Measurements from ENCODE around the gene ZNF512B. TPM values are rescaled to one million over a fixed set of nuclear protein-coding genes. Genes with fewer than 3 reads are reported as not detected.

ZNF512B gene
- total RNA-seq, 2 experiments from 2014 or later = 7.2 to 14.3 TPM

DNA sequence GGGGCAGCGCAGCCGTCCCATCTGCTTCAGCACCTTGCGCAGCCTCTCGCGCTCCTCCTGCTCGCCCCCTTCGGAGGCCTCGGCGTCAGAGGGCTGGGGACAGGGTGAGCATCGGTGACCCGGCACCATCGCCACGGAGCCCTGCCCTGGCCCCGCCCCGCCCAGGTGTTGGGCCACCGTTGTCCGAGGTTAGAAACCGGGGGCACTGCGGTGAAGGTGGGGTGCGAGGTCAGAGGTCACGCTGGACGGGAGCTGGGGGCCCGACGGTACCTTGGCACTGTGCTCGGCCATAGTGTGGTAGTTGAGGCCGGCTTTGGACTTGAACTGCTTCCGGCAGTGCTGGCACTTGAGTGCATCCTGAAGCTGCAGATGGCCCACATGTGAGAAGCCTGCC, 6.4 kb downstream of the ZNF512B start:
- Histone ChIP-seq H3K9me3 (ENCODE audit: low read length) (no peaks in the 10 kb centered on the region), H3K4me1 (ENCODE audit: insufficient read depth, low read length, poor library complexity, severe bottlenecking) (peaks cover 3% of the 10 kb centered on the region), H2AFZ (ENCODE audit: low read length) (no peak overlapping the region), H3K4me2 (ENCODE audit: low read length) (no peak overlapping the region), H3K9me2 (ENCODE audit: insufficient read depth, low read length) (no peaks in the 10 kb centered on the region), H3K4me3 (ENCODE audit: low read depth, low read length, poor library complexity, severe bottlenecking) (no peak overlapping the region), H3K27ac (ENCODE audit: low read depth, low read length, poor library complexity, severe bottlenecking) (no peak overlapping the region), H3K79me2 (ENCODE audit: insufficient read depth, low read depth, low read length) (no peaks in the 10 kb centered on the region), H4K20me1 (ENCODE audit: insufficient read depth, low read length) (no peaks in the 10 kb centered on the region), H3K36me3 (ENCODE audit: insufficient read depth, low read length) (no peaks in the 10 kb centered on the region)
- ChIA-PET CTCF (ENCODE audit: unreplicated experiment) (no interaction called here), POLR2A (no interaction called here)
- no TSS peak for BruUV-seq (replicated peaks)
- TF ChIP-seq EZH2phosphoT487 (IDR thresholded peaks at IDR 0.05; ENCODE audit: borderline replicate concordance, low read depth, low read length) = no peak
- TF ChIP-seq, protein P1, sequence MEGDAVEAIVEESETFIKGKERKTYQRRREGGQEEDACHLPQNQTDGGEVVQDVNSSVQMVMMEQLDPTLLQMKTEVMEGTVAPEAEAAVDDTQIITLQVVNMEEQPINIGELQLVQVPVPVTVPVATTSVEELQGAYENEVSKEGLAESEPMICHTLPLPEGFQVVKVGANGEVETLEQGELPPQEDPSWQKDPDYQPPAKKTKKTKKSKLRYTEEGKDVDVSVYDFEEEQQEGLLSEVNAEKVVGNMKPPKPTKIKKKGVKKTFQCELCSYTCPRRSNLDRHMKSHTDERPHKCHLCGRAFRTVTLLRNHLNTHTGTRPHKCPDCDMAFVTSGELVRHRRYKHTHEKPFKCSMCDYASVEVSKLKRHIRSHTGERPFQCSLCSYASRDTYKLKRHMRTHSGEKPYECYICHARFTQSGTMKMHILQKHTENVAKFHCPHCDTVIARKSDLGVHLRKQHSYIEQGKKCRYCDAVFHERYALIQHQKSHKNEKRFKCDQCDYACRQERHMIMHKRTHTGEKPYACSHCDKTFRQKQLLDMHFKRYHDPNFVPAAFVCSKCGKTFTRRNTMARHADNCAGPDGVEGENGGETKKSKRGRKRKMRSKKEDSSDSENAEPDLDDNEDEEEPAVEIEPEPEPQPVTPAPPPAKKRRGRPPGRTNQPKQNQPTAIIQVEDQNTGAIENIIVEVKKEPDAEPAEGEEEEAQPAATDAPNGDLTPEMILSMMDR (conservative IDR thresholded peaks at IDR 0.05; ENCODE audit: low read length) = no peak
- DNase-seq (ENCODE audit: low spot score) = no peak
- intact Hi-C loops (cut with micrococcal nuclease; ENCODE audit: unreplicated experiment) = no loop called here

DNA sequence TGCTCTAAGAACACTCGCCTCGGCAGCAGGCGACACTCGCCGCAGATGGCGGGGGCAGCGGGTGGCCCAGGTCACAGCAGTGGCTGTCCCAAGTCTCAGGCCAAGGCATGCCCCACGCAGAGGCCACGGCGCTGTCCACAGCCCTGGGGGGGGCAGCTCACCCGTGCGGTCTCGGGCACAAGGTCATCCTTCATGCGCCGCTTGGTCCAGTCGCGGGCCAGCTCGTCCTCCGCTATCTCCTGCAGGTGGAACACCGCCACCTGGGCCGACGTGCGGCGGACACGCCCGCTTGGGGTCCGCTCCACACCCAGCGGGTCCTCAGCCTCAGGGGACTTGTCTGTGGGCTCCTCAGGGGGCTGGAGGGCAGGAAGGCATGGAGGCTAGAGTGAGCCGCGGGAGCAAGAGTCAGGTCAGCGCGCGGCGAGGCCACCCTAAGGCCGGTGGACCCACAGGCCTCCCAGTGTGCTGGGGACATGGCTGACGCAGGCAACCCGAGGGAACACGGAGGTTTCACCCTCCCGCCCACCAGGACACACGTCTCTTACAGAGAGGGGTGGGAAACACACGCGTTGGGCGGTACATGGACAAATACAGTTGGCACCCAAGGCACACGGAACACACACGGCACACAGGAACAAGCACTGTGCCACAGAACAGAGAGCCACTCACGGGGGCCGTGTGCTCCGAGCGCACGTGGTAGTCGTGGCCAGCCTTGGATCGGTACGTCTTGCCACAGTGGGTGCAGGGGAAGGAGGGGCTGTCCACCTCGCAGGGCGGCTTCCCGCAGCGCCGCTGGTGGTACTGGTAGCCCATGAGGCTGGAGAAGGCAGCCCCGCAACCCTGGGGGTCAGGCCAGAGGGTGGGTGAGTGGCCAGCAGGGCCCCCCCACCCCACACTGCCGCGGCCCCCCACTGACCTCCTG, 7.0 kb downstream of the ZNF512B start:
- Histone ChIP-seq H3K27ac (ENCODE audit: low read depth, low read length, poor library complexity, severe bottlenecking) (no peak overlapping the region), H2AFZ (ENCODE audit: low read length) (no peak overlapping the region), H3K36me3 (ENCODE audit: insufficient read depth, low read length) (no peaks in the 10 kb centered on the region), H3K9me3 (ENCODE audit: low read length) (no peaks in the 10 kb centered on the region), H3K4me3 (ENCODE audit: low read depth, low read length, poor library complexity, severe bottlenecking) (no peak overlapping the region), H4K20me1 (ENCODE audit: insufficient read depth, low read length) (no peaks in the 10 kb centered on the region), H3K79me2 (ENCODE audit: insufficient read depth, low read depth, low read length) (no peaks in the 10 kb centered on the region), H3K4me2 (ENCODE audit: low read length) (no peak overlapping the region), H3K9me2 (ENCODE audit: insufficient read depth, low read length) (no peaks in the 10 kb centered on the region), H3K4me1 (ENCODE audit: insufficient read depth, low read length, poor library complexity, severe bottlenecking) (peaks cover 10% of the 10 kb centered on the region)
- BruUV-seq (replicated peaks) = no TSS peak
- DNase-seq (ENCODE audit: low spot score) = no peak
- POLR2A ChIA-PET = no interaction called here
- CTCF ChIA-PET (ENCODE audit: unreplicated experiment) = no interaction called here
- TF ChIP-seq, protein P1 (conservative IDR thresholded peaks at IDR 0.05; ENCODE audit: low read length) = no peak
- no peak for TF ChIP-seq EZH2phosphoT487 (IDR thresholded peaks at IDR 0.05; ENCODE audit: borderline replicate concordance, low read depth, low read length)
- intact Hi-C loops (cut with micrococcal nuclease; ENCODE audit: unreplicated experiment) = no loop called here
